ENCODE measurements around the gene HOXD13. TPM values are rescaled to one million over a fixed set of nuclear protein-coding genes. Genes with fewer than 3 reads are reported as not detected.

HOXD13 gene
- total and polyA plus RNA-seq, 2 of the 13 experiments (the other 11 are each of a cell fraction or from before 2014, with no cell fraction given): not detected

- H3K79me2 ChIP-seq (ENCODE audit: insufficient read depth, low read length): no peaks in the 10 kb centered on the region
- 2% methylated on average over 13 of the region's 13 CpGs for WGBS (ENCODE audit: low lambda C conversion rate)
- ChIA-PET POLR2A (no interaction called here), CTCF (ENCODE audit: low intra/inter-chr PET ratio, low total read pairs) (interaction anchor here (0.7 to 3.0 kb wide), 10 partner anchors 14 to 1021 kb away, joined by 3 to 44 read pairs (median 8); no protein-coding TSS in a partner anchor)
- no peak overlapping the region for H3K4me2 ChIP-seq (ENCODE audit: low read depth, low read length)
- no peak for ATAC-seq
- H4K20me1 ChIP-seq (ENCODE audit: insufficient read depth, low read length): no peaks in the 10 kb centered on the region; the same call in 1 of the 2 replicates
- H2AFZ ChIP-seq (ENCODE audit: low read length): no peak overlapping the region
- H3K9me3 ChIP-seq (ENCODE audit: low read length): no peaks in the 10 kb centered on the region
- no peaks in the 10 kb centered on the region for H3K36me3 ChIP-seq (replicated peaks in 1 of 2; ENCODE audit: control insufficient read depth in 1 of 2, insufficient read depth in 2 of 2, low read length in 2 of 2)
- H3K4me3 ChIP-seq (replicated peaks in 1 of 3; ENCODE audit: insufficient read depth in 1 of 3, low read depth in 2 of 3, low read length in 3 of 3): no peak overlapping the region
- peak; percentile 13 for DNase-seq (ENCODE audit: low spot score)
- peak; percentile 83 for FAIRE-seq
- intact Hi-C loops (cut with micrococcal nuclease; ENCODE audit: unreplicated experiment) (loop anchor here (1.0 to 2.0 kb wide), 4 partner anchors 427 to 1022 kb away; no protein-coding TSS in a partner anchor), in situ Hi-C loops (cut with HindIII; ENCODE audit: extremely low pct_ligation_motif_present, low pct_unique_long_range_greater_than_20kb) (loop anchor here (5.0 kb wide), 4 partner anchors 425 to 1020 kb away; no protein-coding TSS in a partner anchor)
- BruUV-seq (replicated peaks): no TSS peak
- no peaks in the 10 kb centered on the region for H3K4me1 ChIP-seq (ENCODE audit: insufficient read depth, low read length)
- H3K9ac ChIP-seq (ENCODE audit: insufficient read depth, low read depth, low read length): no peak overlapping the region
- peaks cover 15 to 81% of the 10 kb centered on the region in 2 experiments for H3K27me3 ChIP-seq (ENCODE audit: control insufficient read depth in 1 of 2, insufficient read depth in 2 of 2, low read length in 2 of 2)
- H3K27ac ChIP-seq (ENCODE audit: extremely low read length, insufficient read depth, low read length): no peak overlapping the region
- TF ChIP-seq ZNF253 (CRISPR knock-in tag; IDR thresholded peaks at IDR 0.05; ENCODE audit: borderline replicate concordance) (no peak), NR2F1 (CRISPR knock-in tag; IDR thresholded peaks at IDR 0.05) (no peak), RAD21 (CRISPR knock-in tag; IDR thresholded peaks at IDR 0.05) (peak; percentile 76; the same call in 1 of the 2 replicates), THYN1 (CRISPR knock-in tag; IDR thresholded peaks at IDR 0.05; ENCODE audit: borderline replicate concordance, low read depth) (no peak), TFDP2 (CRISPR knock-in tag; IDR thresholded peaks at IDR 0.05) (no peak), EEA1 (CRISPR knock-in tag; IDR thresholded peaks at IDR 0.05; ENCODE audit: borderline replicate concordance) (no peak), ZNF326 (CRISPR knock-in tag; IDR thresholded peaks at IDR 0.05; ENCODE audit: borderline replicate concordance) (no peak), PHF5A (CRISPR knock-in tag; IDR thresholded peaks at IDR 0.05; ENCODE audit: low read depth, unreplicated experiment) (no peak), MAFF (IDR thresholded peaks at IDR 0.05; ENCODE audit: low read depth, low read length) (no peak), EHMT2 (IDR thresholded peaks at IDR 0.05; ENCODE audit: borderline replicate concordance, low read depth, low read length) (no peak), ZNF513 (CRISPR knock-in tag; conservative IDR thresholded peaks at IDR 0.05) (no peak), ZSCAN25 (CRISPR knock-in tag; IDR thresholded peaks at IDR 0.05) (no peak), ZFP36 (IDR thresholded peaks at IDR 0.05; ENCODE audit: borderline replicate concordance, low read depth, low read length, partially characterized antibody) (peak; percentile 56), ZNF446 (CRISPR knock-in tag; IDR thresholded peaks at IDR 0.05) (no peak), NKX3-1 (CRISPR knock-in tag; IDR thresholded peaks at IDR 0.05) (no peak), MAFK (conservative IDR thresholded peaks at IDR 0.05 in 1 of 2, IDR thresholded peaks at IDR 0.05 in 1 of 2; ENCODE audit: low read length in 2 of 2) (no peak), ZNF33A (CRISPR knock-in tag; IDR thresholded peaks at IDR 0.05; ENCODE audit: borderline replicate concordance) (no peak)
- TF ChIP-seq, protein P1, sequence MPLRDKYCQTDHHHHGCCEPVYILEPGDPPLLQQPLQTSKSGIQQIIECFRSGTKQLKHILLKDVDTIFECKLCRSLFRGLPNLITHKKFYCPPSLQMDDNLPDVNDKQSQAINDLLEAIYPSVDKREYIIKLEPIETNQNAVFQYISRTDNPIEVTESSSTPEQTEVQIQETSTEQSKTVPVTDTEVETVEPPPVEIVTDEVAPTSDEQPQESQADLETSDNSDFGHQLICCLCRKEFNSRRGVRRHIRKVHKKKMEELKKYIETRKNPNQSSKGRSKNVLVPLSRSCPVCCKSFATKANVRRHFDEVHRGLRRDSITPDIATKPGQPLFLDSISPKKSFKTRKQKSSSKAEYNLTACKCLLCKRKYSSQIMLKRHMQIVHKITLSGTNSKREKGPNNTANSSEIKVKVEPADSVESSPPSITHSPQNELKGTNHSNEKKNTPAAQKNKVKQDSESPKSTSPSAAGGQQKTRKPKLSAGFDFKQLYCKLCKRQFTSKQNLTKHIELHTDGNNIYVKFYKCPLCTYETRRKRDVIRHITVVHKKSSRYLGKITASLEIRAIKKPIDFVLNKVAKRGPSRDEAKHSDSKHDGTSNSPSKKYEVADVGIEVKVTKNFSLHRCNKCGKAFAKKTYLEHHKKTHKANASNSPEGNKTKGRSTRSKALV (CRISPR knock-in tag; IDR thresholded peaks at IDR 0.05): no peak
These were observed 34.6 kb downstream of the HOXD13 start for GRCh38 chr2:176126929-176127773.

All from HepG2 (cell line).